H9 (cell line): ENCODE measurements around the gene RUNX1. TPM values are rescaled to one million over a fixed set of nuclear protein-coding genes. Genes with fewer than 3 reads are reported as not detected.

Experiments used
- DNase-seq: peaks from one replicate; pipeline ENCODE4 v3.0.0-alpha.2; 2017
- H2AFZ ChIP-seq: one replicate; pipeline ENCODE4 v1.6.1; 2013; ENCODE audit warnings: mild to moderate bottlenecking, low read length, control low read depth, moderate library complexity
- H2AK5ac ChIP-seq: 2 replicates; pipeline ENCODE4 v1.6.1; 2013; ENCODE audit warnings: low read length, control low read depth, mixed read lengths; ENCODE audit not compliant: insufficient read length
- H2BK120ac ChIP-seq: one replicate; pipeline ENCODE4 v1.6.1; 2013; ENCODE audit warnings: low read depth, mild to moderate bottlenecking, low read length, control low read depth, inconsistent platforms; ENCODE audit not compliant: poor library complexity, severe bottlenecking
- H2BK12ac ChIP-seq: 2 replicates; pipeline ENCODE4 v1.6.1; 2013; ENCODE audit warnings: low read length, control low read depth, mixed read lengths, low read depth; ENCODE audit not compliant: insufficient read length
- H2BK15ac ChIP-seq: 2 replicates; pipeline ENCODE4 v1.6.1; 2013; ENCODE audit warnings: low read depth, low read length, control low read depth
- H2BK20ac ChIP-seq: one replicate; pipeline ENCODE4 v1.6.1; 2013; ENCODE audit warnings: low read depth, mild to moderate bottlenecking, low read length, control low read depth, inconsistent platforms; ENCODE audit not compliant: poor library complexity, severe bottlenecking
- H2BK5ac ChIP-seq: 2 replicates; pipeline ENCODE4 v1.6.1; 2013; ENCODE audit warnings: low read length, control low read depth, mixed read lengths; ENCODE audit not compliant: insufficient read length
- H3K14ac ChIP-seq: 2 replicates; pipeline ENCODE4 v1.6.1; 2013; ENCODE audit warnings: low read length, control low read depth; ENCODE audit not compliant: insufficient read depth
- H3K18ac ChIP-seq: 2 replicates; pipeline ENCODE4 v1.6.1; 2013; ENCODE audit warnings: low read depth, mild to moderate bottlenecking, mixed read lengths, low read length, control low read depth; ENCODE audit not compliant: insufficient read length
- H3K23ac ChIP-seq: 2 replicates; pipeline ENCODE4 v1.6.1; 2013; ENCODE audit warnings: low read length, control low read depth, mixed read lengths, low read depth; ENCODE audit not compliant: insufficient read length
- H3K23me2 ChIP-seq: 2 replicates; pipeline ENCODE4 v1.6.1; 2013; ENCODE audit warnings: low read depth, mild to moderate bottlenecking, mixed read lengths, low read length, control low read depth; ENCODE audit not compliant: insufficient read length, poor library complexity, severe bottlenecking
- H3K27ac ChIP-seq: 2 replicates; pipeline ENCODE4 v1.5.1; 2013; ENCODE audit warnings: low read length, control low read depth, mixed read lengths, low read depth; ENCODE audit not compliant: insufficient read length
- H3K27me3 ChIP-seq: 2 replicates; pipeline ENCODE4 v1.6.1; 2013; ENCODE audit warnings: low read length, control low read depth, inconsistent platforms; ENCODE audit not compliant: insufficient read depth
- H3K4ac ChIP-seq: 2 replicates; pipeline ENCODE4 v1.6.1; 2013; ENCODE audit warnings: low read depth, mild to moderate bottlenecking, control low read depth, inconsistent platforms, low read length, moderate library complexity
- H3K4me1 ChIP-seq: 2 replicates; pipeline ENCODE4 v1.6.1; 2013; ENCODE audit warnings: low read length, control low read depth, inconsistent platforms; ENCODE audit not compliant: insufficient read depth
- H3K4me2 ChIP-seq: 2 replicates; pipeline ENCODE4 v1.6.1; 2013; ENCODE audit warnings: low read length, control low read depth, mixed read lengths; ENCODE audit not compliant: insufficient read length, insufficient read depth
- H3K56ac ChIP-seq: 2 replicates; pipeline ENCODE4 v1.6.1; 2013; ENCODE audit warnings: low read depth, mild to moderate bottlenecking, mixed read lengths, low read length, control low read depth; ENCODE audit not compliant: insufficient read length
- H3K79me1 ChIP-seq: 2 replicates; pipeline ENCODE4 v1.6.1; 2013; ENCODE audit warnings: low read depth, mild to moderate bottlenecking, moderate library complexity, low read length, control low read depth, inconsistent platforms; ENCODE audit not compliant: insufficient read depth, poor library complexity, severe bottlenecking
- H3K79me2 ChIP-seq: 2 replicates; pipeline ENCODE4 v1.6.1; 2013; ENCODE audit warnings: low read length, control low read depth, inconsistent platforms; ENCODE audit not compliant: insufficient read depth
- H3K9ac ChIP-seq: 2 replicates; pipeline ENCODE4 v1.6.1; 2013; ENCODE audit warnings: low read length, control low read depth, mixed read lengths; ENCODE audit not compliant: insufficient read length; ENCODE audit errors: extremely low read depth
- H3K9me3 ChIP-seq: one replicate; pipeline ENCODE4 v1.6.1; 2013; ENCODE audit warnings: low read depth, low read length, inconsistent platforms; ENCODE audit not compliant: control insufficient read depth
- H3T11ph ChIP-seq: one replicate; pipeline ENCODE4 v1.6.1; 2013; ENCODE audit warnings: mild to moderate bottlenecking, low read length, control low read depth, inconsistent platforms
- H4K20me1 ChIP-seq: one replicate; pipeline ENCODE4 v1.6.1; 2013; ENCODE audit not compliant: control insufficient read depth, insufficient read length, insufficient read depth
- H4K5ac ChIP-seq: 2 replicates; pipeline ENCODE4 v1.6.1; 2013; ENCODE audit warnings: low read depth, mild to moderate bottlenecking, mixed read lengths, low read length, control low read depth; ENCODE audit not compliant: insufficient read length
- H4K8ac ChIP-seq: replicated peaks from 2 replicates; pipeline ENCODE4 v1.6.1; 2013; ENCODE audit warnings: low read length, control low read depth, mixed read lengths, low read depth; ENCODE audit not compliant: insufficient read length
- H4K91ac ChIP-seq: 2 replicates; pipeline ENCODE4 v1.6.1; 2013; ENCODE audit warnings: low read depth, mild to moderate bottlenecking, moderate library complexity, mixed read lengths, low read length, control low read depth; ENCODE audit not compliant: insufficient read length
- H3K27ac Mint-ChIP-seq, 3 experiments: 2 replicates in 2 of 3; 3 replicates in 1 of 3; pipeline ENCODE4 v1.8.0; 2020 to 2021; ENCODE audit warnings: mixed read lengths in 3 of 3, mild to moderate bottlenecking in 1 of 3, moderate library complexity in 1 of 3
- H3K27me3 Mint-ChIP-seq: 2 replicates; pipeline ENCODE4 v1.8.0; 2021; ENCODE audit warnings: low read depth, mild to moderate bottlenecking, moderate library complexity, mixed read lengths
- H3K36me3 Mint-ChIP-seq, 3 experiments: 2 replicates in 2 of 3; 3 replicates in 1 of 3; pipeline ENCODE4 v1.8.0; 2020 to 2021; ENCODE audit warnings: low read depth in 3 of 3, mixed read lengths in 3 of 3; ENCODE audit not compliant: insufficient read depth in 1 of 3
- H3K4me1 Mint-ChIP-seq, 2 experiments: 2 replicates each; pipeline ENCODE4 v1.8.0; 2020; ENCODE audit warnings: mixed read lengths in 2 of 2
- H3K4me3 Mint-ChIP-seq, 2 experiments: 2 replicates in 1 of 2; 3 replicates in 1 of 2; pipeline ENCODE4 v1.8.0; 2020 to 2021; ENCODE audit warnings: mild to moderate bottlenecking in 2 of 2, mixed read lengths in 2 of 2, moderate library complexity in 1 of 2
- H3K9me3 Mint-ChIP-seq, 2 experiments: 2 replicates in 1 of 2; 3 replicates in 1 of 2; pipeline ENCODE4 v1.8.0; 2020; ENCODE audit warnings: mild to moderate bottlenecking in 2 of 2, mixed read lengths in 2 of 2, moderate library complexity in 1 of 2
- CTCF ChIP-seq: fragments of 200-600 bp; sonication (generic); conservative IDR thresholded peaks from 3 replicates; pipeline ENCODE4 v1.8.0; 2021; ENCODE audit warnings: antibody characterized with exemption, mild to moderate bottlenecking
- WGBS: extraction: QIAGEN DNeasy Blood & Tissue Kit; methylation state at CpG from one replicate; pipeline ENCODE4 v1.1.7; 2013; ENCODE audit warnings: missing lambda C conversion rate, low lambda C conversion rate, mixed read lengths; ENCODE audit not compliant: insufficient read length; ENCODE audit errors: extremely low coverage; 5-methylcytosine and 5-hydroxymethylcytosine counted together
- total RNA-seq: library from RNA; stranded (reverse); gene quantifications from 2 replicates; pipeline ENCODE4 v1.2.1, GENCODE V29; 2021

The RUNX1 gene
- total RNA-seq, 1 experiment from 2014 or later, result 0.72 TPM

DNA sequence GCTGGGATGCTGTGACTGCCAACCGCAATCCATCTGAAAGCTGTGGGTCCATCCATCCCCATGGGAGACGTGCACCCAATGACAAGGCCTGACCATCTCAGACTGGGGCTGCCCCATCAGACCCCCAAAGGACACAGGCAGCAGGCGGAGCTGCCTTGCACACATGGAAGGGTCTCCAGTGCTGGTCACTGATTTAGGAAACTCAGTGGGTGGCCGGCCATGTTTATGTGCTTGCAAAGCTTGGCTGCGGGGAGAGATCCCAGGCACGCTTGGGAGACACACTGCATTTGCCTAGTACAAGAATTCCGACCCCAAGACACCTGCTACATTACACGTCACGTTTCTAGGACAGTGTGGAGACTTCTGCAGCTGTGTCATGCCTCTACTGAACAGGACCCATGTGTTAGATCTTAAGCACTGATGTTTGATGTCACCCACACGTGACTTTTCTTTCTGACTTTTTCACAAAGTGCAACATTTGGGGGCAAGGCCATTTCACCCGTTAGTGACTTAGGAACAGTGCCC, 198.9 kb downstream of the RUNX1 start:
- H3K14ac ChIP-seq, result no peak overlapping the region
- no peaks in the 10 kb centered on the region for H4K20me1 ChIP-seq
- H3K27ac ChIP-seq, result no peak overlapping the region
- H3K9me3 Mint-ChIP-seq, result no peaks in the 10 kb centered on the region
- no peak overlapping the region for H3K18ac ChIP-seq
- no peak overlapping the region for H2BK12ac ChIP-seq
- no peaks in the 10 kb centered on the region for H3K79me1 ChIP-seq
- no peaks in the 10 kb centered on the region for H3K27me3 ChIP-seq
- WGBS, result no CpG with 5 or more reads among the region's 11 CpGs
- no peak overlapping the region for H2BK120ac ChIP-seq
- H3K23ac ChIP-seq, result no peak overlapping the region
- no peaks in the 10 kb centered on the region; the same call in 1 of the 2 replicates for H3K4me1 ChIP-seq
- TF ChIP-seq CTCF, result no peak
- H3T11ph ChIP-seq, result no peak overlapping the region
- no peak overlapping the region for H3K9ac ChIP-seq
- no peak overlapping the region for H3K4ac ChIP-seq
- no peak overlapping the region for H4K8ac ChIP-seq
- peaks cover 21 to 24% of the 10 kb centered on the region in 2 experiments for H3K4me1 Mint-ChIP-seq
- no peaks in the 10 kb centered on the region for H3K9me3 ChIP-seq
- H4K5ac ChIP-seq, result no peak overlapping the region
- H3K23me2 ChIP-seq, result no peaks in the 10 kb centered on the region
- H3K4me2 ChIP-seq, result no peak overlapping the region
- DNase-seq, result no peak
- no peak overlapping the region for H3K56ac ChIP-seq
- peaks cover 9% of the 10 kb centered on the region for H3K27me3 Mint-ChIP-seq
- H2BK5ac ChIP-seq, result no peak overlapping the region
- H2BK15ac ChIP-seq, result no peak overlapping the region
- H3K4me3 Mint-ChIP-seq, result no peak overlapping the region
- H3K79me2 ChIP-seq, result no peaks in the 10 kb centered on the region
- H2BK20ac ChIP-seq, result no peak overlapping the region
- no peak overlapping the region for H4K91ac ChIP-seq
- no peak overlapping the region for H2AK5ac ChIP-seq
- no peak overlapping the region for H2AFZ ChIP-seq
- no peaks in the 10 kb centered on the region for H3K36me3 Mint-ChIP-seq
- H3K27ac Mint-ChIP-seq, result no peak overlapping the region
